GM19193 (cell line): Measurements from ENCODE around the gene B3GALT6.

Source experiments
- POLR2A ChIP-seq: IDR thresholded peaks from 4 replicates; pipeline ENCODE4 v1.6.1; 2011; ENCODE audit not compliant: insufficient read depth, insufficient read length; ENCODE audit errors: extremely low read depth

The B3GALT6 gene

GRCh38 chr1:1272341-1273208 is 40.5 kb downstream of the B3GALT6 start:
- no peak for TF ChIP-seq POLR2A

DNA sequence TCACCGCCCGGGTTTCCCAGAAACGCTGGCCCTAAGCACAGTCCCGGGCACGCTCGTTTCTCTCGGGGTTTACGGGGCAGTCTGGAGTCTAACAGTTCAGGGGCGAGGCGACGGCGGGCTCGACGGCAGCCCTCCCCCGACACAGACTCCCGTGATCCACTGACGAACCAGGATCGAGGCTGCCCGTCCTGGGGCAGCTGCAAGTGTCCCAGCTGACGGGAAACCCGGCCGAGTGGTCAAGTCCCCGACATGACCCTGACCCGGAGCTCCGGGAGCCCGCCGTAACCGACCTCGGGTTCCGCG is 41.1 kb downstream of the B3GALT6 start:
- TF ChIP-seq POLR2A, result no peak

GRCh38 chr1:1273512-1274298 is 41.7 kb downstream of the B3GALT6 start, which contains the start of gene UBE2J2:
TSS of gene UBE2J2 (minus strand) at chr1:1273854. CDS start at chr1:1267992, 5,862 bp downstream.
- peak; percentile 68 for TF ChIP-seq POLR2A

GRCh38 chr1:1274299-1274930 is 42.4 kb downstream of the B3GALT6 start:
- TF ChIP-seq POLR2A, result no peak

DNA sequence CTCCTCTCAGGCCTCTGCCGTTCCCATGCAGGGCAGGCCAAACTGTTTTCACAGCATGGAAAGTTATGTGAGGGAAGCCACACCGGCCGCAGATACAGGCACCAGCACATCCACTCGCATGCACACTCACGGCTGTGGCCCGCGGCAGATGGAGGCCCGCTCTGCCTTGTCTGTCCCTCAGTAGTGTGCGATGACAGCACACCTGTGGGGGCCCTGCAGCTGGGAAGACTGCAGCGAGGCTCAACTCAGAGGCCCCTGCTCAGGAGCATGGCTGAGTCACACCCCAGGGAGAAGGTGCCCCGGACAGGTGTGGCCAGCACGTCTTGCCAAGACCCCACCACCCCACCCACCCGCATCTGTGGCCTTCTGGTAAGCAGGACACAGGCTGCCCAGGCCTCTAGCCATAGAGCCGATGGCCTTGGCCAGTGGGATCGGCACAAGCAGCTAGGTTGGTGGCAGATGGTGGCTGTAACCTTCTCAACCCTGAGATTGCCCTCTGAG is 42.9 kb downstream of the B3GALT6 start:
- no peak for TF ChIP-seq POLR2A

DNA sequence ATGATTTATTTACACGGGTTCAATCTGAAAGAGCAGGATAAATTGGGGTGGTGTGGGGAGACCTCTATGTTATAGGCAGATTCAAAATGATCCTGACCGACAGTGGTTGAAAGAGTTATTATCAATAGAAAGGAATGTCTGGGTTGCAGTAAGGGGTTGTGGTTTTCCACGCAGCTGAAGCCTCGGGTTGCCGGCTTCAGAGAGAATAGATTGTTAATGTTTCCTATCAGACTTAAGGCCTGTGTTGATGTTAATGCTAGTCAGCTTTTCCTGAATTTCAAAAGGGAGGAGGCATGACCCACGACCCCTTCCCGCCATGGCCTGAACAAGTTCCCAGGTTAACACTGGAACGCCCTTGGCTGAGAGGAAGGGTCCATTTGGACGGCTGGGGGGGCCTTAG is 43.8 kb downstream of the B3GALT6 start:
- no peak for TF ChIP-seq POLR2A

GRCh38 chr1:1278620-1279019 is 46.6 kb downstream of the B3GALT6 start:
- TF ChIP-seq POLR2A, result no peak

DNA sequence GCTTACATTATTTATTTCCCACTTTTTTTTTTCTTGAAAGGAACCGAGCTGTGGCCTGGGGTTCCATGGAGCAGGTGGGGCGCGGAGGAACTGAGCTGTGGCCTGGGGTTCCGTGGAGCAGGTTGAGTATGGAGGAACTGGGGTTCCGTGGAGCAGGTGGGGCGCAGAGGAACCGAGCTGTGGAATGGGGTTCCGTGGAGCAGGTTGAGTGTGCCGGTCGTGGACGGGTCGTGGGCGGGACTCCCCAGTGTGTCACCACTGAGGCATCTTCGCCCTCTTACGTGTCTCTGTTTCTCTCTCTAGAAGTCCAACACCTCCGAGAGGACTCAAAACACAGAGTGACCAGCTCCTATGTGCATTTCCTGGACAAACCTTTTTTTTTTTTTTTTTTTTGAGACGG is 47.0 kb downstream of the B3GALT6 start:
- TF ChIP-seq POLR2A, result no peak

DNA sequence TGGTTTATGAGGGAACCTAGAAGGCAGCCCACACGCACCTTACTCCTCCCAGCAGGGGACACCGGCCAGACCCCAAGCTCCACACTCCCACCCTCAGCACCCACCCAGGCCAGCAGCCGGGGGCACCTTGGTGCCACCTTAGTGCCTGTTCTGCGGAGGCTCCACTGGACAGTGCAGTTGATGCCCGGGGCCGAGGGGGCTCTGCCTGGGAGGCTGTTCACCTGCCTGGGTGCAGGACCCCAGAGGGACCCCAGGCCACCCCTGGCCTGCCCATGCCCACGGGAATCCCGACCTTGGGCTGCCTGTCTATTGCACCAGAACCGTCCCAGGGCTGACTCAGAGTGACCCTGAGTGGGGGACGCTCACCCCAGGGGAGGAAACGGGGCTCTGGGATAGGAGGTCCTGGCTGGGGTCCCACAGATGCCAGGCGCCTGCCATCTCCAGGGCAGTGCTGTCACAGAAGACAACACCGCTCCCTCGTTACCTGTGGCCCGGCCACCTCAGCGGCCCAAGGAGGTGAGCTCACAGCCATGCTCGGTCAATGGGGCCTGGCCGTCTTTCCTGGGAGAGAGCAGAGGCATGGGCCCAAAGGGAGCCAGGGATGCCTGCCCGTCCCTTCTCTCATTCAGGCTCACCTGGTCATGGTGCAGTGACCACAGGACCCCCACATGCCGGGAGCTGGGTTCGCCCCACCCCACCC is 48.9 kb downstream of the B3GALT6 start:
- TF ChIP-seq POLR2A, result no peak

DNA sequence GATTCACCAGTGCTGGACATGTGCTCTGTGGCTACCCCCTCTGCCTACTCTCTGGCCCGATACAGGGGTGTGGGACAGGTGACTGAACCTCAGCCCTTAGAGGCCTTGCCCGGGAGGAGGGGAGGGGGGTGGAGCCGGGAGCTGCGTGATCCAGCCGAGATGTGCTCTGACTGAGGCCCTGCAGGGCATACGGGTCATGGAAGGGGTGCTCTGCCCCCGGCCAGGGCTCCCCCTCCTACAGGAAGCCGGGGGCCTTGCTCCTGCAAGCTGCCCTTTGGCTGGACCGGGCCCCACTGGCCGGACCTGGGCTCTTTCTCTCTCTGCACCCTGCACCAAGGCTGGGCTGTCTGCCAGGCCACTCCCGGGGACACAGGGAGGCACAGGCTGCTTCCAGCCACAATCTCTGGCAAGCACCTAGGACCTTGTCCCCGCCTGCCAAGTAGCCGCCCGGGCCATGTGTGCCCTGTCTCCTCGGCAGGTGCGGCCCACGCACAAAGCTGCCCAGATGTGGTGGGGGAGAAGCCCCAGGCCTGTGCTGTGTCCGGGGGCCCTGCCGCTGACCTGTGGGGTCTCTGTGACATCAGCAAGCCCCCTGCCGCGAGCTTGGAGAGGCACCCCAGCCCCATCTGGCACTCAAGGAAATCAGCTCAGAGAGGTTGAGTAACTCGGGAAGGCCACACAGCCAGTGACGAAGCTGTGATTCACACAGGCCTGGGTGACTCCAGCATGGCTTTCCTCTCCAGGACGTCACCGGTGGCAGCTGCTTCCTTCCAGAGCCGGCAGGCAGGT is 49.7 kb downstream of the B3GALT6 start:
- TF ChIP-seq POLR2A, result no peak

- TF ChIP-seq POLR2A, result no peak
These were observed 51.0 kb downstream of the B3GALT6 start for GRCh38 chr1:1282998-1283397.

DNA sequence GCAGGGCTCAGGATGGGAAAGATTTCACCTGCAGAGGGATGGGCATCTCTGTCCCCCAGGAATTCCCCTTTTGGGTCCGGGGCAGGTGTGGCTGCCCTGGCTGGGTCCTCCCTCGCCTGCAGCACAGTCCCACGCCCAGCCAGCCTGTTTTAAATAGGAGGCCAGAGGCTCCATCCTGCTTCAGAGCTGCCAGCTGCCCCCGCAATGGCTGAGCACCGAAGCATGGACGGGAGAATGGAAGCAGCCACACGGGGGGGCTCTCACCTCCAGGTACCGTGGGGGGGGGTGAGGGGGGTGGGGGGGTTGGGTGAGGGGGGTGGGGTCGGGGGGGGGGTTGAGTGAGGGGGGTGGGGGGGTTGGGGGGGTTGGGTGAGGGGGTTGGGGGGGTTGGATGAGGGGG is 51.8 kb downstream of the B3GALT6 start:
- no peak for TF ChIP-seq POLR2A
